Muscle layer of duodenum (tissue), 2 donors: ENCODE results near the gene ZNF180.

ENCODE experiments used
- H3K27ac ChIP-seq: one replicate; pipeline ENCODE4 v1.7.0; 2013; ENCODE audit warnings: mild to moderate bottlenecking, low read length
- H3K27me3 ChIP-seq: one replicate; pipeline ENCODE4 v1.7.0; 2013; ENCODE audit warnings: low read depth, mild to moderate bottlenecking, control low read depth, low read length
- H3K36me3 ChIP-seq, 2 donors: one replicate each; pipeline ENCODE4 v1.7.0; 2013; ENCODE audit warnings: low read length in 2 of 2, control low read depth in 1 of 2, mild to moderate bottlenecking in 1 of 2; ENCODE audit not compliant: insufficient read depth in 2 of 2, control insufficient read depth in 1 of 2
- H3K4me1 ChIP-seq, 2 donors: one replicate each; pipeline ENCODE4 v1.7.0; 2013; ENCODE audit warnings: low read length in 2 of 2, mild to moderate bottlenecking in 2 of 2, control low read depth in 1 of 2, moderate library complexity in 1 of 2; ENCODE audit not compliant: insufficient read depth in 2 of 2, control insufficient read depth in 1 of 2
- H3K4me3 ChIP-seq, 2 donors: one replicate each; pipeline ENCODE4 v1.7.0; 2013; ENCODE audit warnings: low read length in 2 of 2, low read depth in 1 of 2, mild to moderate bottlenecking in 1 of 2
- H3K9me3 ChIP-seq, 2 donors: one replicate each; pipeline ENCODE4 v1.7.0; 2013; ENCODE audit warnings: low read length in 2 of 2, control low read depth in 1 of 2, mild to moderate bottlenecking in 1 of 2; ENCODE audit not compliant: control insufficient read depth in 1 of 2
- donor health status: healthy.

ZNF180 gene

GRCh38 chr19:44430956-44431355 lies 69.4 kb downstream of the ZNF180 start:
- Histone ChIP-seq H3K27ac (no peak overlapping the region), H3K4me3 (peak overlapping the region in 1 of 2 donors; percentile 30), H3K36me3 (peaks cover 25 to 85% of the 10 kb centered on the region in 2 donors), H3K27me3 (no peaks in the 10 kb centered on the region), H3K9me3 (peaks cover 50 to 90% of the 10 kb centered on the region in 2 donors), H3K4me1 (no peaks in the 10 kb centered on the region)
